Measurements from ENCODE around the gene CLCNKA.

- TF ChIP-seq CTCF (IDR thresholded peaks at IDR 0.05) (no peak), CHD2 (IDR thresholded peaks at IDR 0.05; ENCODE audit: low read length, partially characterized antibody) (no peak), USF2 (IDR thresholded peaks at IDR 0.05; ENCODE audit: borderline replicate concordance, low read depth, low read length) (no peak)
Observed at GRCh38 chr1:16067127-16067768, 45.4 kb downstream of the CLCNKA start.
